ENCODE data around the gene ITSN1. TPM values are rescaled to one million over a fixed set of nuclear protein-coding genes. Genes with fewer than 3 reads are reported as not detected.

The ITSN1 gene
- total and polyA plus RNA-seq, 2 of the 13 experiments (the other 11 are each of a cell fraction or from before 2014, with no cell fraction given), result 26.1 to 33.8 TPM

- TF ChIP-seq E2F2 (CRISPR knock-in tag; IDR thresholded peaks at IDR 0.05; ENCODE audit: borderline replicate concordance) (no peak), NBN (conservative IDR thresholded peaks at IDR 0.05) (no peak), MAZ (IDR thresholded peaks at IDR 0.05; ENCODE audit: borderline replicate concordance, low read depth, low read length) (no peak), MAZ (CRISPR knock-in tag; IDR thresholded peaks at IDR 0.05; ENCODE audit: low read depth) (no peak), AGO2 (optimal IDR thresholded peaks at IDR 0.05; ENCODE audit: low read depth, low read length) (no peak), ZNF660 (CRISPR knock-in tag; IDR thresholded peaks at IDR 0.05; ENCODE audit: borderline replicate concordance, low read depth) (no peak), ZNF367 (CRISPR knock-in tag; IDR thresholded peaks at IDR 0.05; ENCODE audit: borderline replicate concordance) (no peak), HBP1 (CRISPR knock-in tag; IDR thresholded peaks at IDR 0.05; ENCODE audit: low read depth) (no peak), ZNF883 (CRISPR knock-in tag; IDR thresholded peaks at IDR 0.05; ENCODE audit: not compliant biosample characterization) (no peak), KDM5B (CRISPR knock-in tag; IDR thresholded peaks at IDR 0.05; ENCODE audit: borderline replicate concordance) (no peak), FOXA3 (CRISPR knock-in tag; IDR thresholded peaks at IDR 0.05) (peak; percentile 93), KIAA2018 (CRISPR knock-in tag; IDR thresholded peaks at IDR 0.05; ENCODE audit: borderline replicate concordance) (no peak), GATAD2A (CRISPR knock-in tag; IDR thresholded peaks at IDR 0.05) (peak; percentile 81), GABPA (IDR thresholded peaks at IDR 0.05; ENCODE audit: low read depth, low read length) (no peak), GABPA (CRISPR knock-in tag; IDR thresholded peaks at IDR 0.05; ENCODE audit: low read depth) (no peak), YEATS4 (CRISPR knock-in tag; IDR thresholded peaks at IDR 0.05; ENCODE audit: borderline replicate concordance) (no peak), ZNF230 (CRISPR knock-in tag; IDR thresholded peaks at IDR 0.05) (no peak), CCDC6 (CRISPR knock-in tag; IDR thresholded peaks at IDR 0.05) (no peak), ZNF503 (CRISPR knock-in tag; IDR thresholded peaks at IDR 0.05) (peak; percentile 48; the same call in 1 of the 2 replicates)
Measured at GRCh38 chr21:33687634-33688033, 45.3 kb downstream of the ITSN1 start (continued).
